Lung microvascular endothelial cell (primary cell): Measurements from ENCODE around the gene CD300LG. TPM values are rescaled to one million over a fixed set of nuclear protein-coding genes. Genes with fewer than 3 reads are reported as not detected.

Experiments
- DNase-seq, 2 donors: peaks; one replicate each; pipeline versions ENCODE4 v3.0.0 to v3.0.0-alpha.2; 2010; ENCODE audit warnings: low read depth in 2 of 2
- total RNA-seq: library from RNA; depleted of rRNA; stranded (reverse); fragments of >200 nt; gene quantifications from 2 replicates; pipeline ENCODE4 v1.2.1, GENCODE V29; 2014

The CD300LG gene
- total RNA-seq, 1 donor from 2014 or later, result not detected

GRCh38 chr17:43905985-43906852, 59.2 kb downstream of the CD300LG start:
- no peak for DNase-seq

DNA sequence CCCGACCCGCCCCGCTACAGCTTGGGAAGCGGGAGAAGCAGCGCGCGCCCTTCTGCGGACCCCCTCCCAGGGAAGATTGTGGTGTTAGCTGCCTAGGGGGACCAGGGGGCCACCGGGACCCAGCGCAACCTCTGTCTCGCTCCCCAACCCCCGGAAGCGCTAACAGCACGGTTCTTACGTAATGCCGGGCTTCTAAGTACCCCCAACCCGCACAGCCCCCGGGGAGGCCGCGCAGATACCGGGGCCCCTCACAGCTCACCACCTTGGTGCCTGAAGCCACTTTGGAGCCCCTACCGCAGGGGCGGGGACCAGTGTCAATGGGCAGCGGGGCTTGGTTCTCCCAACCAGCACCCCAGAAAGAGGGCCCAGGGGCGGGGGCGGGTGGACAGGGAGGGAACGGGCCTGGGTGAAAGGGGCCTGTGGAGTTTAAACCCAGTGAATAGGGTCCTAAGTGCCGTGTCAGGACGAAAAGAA, 60.0 kb downstream of the CD300LG start:
- DNase-seq, result no peak

- DNase-seq, result peak; percentile 8 to 19
Measured at GRCh38 chr17:43907425-43907981, 60.5 kb downstream of the CD300LG start, which contains the start of gene MPP2. Gene MPP2 (minus strand): TSS chr17:43907536. CDS start chr17:43904460, 3,076 bp downstream.

DNA sequence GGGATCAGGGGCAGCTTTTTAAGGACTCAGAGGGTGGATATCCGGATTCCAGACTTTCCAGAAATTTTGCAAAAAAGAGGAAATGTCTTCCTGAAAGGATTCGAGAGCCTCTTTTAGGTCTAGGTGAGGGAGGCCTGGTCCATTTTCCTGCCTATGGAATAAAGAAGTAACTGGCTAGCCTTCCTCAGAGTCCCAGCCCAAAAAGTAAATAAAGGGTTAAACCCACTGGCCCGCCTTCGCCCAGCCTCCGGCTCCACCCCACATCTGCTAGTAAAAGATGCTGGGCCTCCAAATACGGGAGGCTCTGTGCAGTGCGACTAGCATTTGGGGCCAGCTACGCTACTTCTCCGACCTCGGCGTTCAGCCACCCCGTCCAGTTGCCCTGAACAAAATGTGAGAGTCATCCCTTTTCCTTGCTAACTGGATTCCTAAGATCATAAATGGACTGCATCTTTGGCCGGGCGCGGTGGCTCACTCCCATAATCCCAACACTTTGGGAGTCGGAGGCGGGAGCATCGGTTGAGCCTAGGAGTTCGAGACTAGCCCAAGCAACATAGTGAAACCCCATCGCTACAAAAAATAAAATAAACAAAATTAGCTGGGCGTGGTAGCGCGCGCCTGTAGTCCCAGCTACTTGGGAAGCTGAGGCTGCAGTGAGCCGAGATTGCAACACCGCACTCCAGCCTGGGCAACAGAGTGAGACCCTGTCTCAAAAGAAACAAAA, 61.2 kb downstream of the CD300LG start:
- no peak for DNase-seq

DNA sequence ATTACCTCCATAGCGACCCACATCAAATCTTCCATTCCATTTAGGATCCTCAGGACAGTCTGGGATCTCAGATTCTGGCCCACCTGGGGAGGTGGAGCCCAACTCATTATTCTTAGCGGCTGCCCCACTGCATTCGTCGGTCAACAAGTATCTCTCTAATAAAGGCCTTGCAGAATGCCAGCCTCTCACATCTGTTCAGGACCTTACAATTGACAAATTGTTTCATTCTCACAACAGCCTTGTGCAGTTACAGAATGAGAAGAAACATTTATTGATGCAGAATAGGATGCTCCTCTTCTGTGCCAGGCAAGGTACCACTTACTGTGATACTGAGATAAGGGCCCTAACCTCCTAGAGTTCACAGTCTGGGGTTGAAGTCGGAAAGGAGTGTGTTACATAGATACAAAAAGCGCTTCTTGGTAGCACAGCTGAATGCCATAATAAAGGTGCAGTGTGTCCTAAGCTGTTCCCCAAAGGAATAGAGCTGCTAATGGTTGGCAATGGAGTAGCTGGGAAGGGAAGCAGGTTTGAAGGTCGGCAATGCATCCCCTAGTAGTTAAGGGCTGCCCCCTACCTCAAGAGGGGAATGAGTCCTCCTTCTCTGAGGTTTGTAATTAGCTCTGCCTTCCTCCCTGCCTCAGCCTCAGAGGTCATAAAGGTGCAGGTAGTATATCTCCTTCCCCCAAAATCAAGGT, 62.7 kb downstream of the CD300LG start:
- DNase-seq, result no peak

DNA sequence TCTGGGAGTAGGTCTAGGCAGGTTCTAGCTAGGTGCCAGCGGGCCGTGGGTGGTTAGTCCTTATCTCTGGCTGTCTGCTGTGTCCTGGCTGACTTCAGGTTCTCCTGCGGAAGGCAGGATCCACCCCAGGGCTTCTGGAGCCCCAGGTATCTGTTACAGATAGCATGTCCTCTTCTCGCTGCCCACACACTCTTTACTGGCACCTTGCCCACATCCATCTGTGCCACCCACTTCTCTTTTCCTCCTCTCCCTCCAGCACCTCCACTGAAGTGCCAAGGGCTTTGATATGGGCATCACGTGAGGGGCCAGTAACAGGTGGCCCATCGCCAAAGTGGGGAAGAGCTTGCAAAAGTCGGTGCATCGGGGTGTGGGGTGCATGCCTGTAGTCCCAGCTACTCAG, 64.9 kb downstream of the CD300LG start:
- no peak for DNase-seq

DNA sequence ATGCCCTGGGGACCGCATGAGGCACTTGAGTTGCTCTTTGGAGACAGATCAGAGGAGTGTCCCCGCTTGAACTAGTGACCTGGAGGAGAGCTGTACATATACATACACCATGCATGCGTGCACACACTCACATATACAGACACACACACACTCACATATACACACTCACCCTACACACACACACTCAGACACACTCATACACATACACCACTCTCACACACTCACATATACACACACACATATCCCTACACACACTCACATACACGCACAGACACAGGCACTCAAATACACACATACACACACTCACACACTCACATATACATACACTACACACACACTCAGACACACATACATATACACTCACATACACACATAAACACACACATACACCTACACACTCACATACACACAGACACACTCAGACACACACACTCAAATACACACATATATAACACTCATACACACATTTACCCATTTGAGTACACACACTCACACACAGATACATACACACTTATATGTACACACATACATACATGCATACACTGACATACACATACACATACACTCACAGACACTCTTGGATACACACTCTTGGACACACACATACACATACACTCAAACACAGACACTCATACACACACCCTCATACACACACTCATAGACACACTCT, 65.8 kb downstream of the CD300LG start:
- DNase-seq, result no peak

Other genes with a start within 250 kb of the CD300LG start
- not detected in 2 replicates for gene MEOX1, start 185.3 kb upstream of the CD300LG start, total RNA-seq
- not detected in 2 replicates for gene SOST, start 88.4 kb upstream of the CD300LG start, total RNA-seq
- gene DUSP3, start 68.2 kb upstream of the CD300LG start, total RNA-seq, result 41.6 and 76.2 TPM in 2 replicates
- gene CFAP97D1, start 66.7 kb upstream of the CD300LG start, total RNA-seq, result not detected in 2 replicates
- 0.60 and 0.87 TPM in 2 replicates for gene MPP3, start 14.0 kb upstream of the CD300LG start, total RNA-seq
- under 0.01 TPM in 2 replicates for gene MPP2, start 60.4 kb downstream of the CD300LG start, total RNA-seq
- gene PPY, start 95.3 kb downstream of the CD300LG start, total RNA-seq, result not detected in 2 replicates
- gene PYY, start 106.8 kb downstream of the CD300LG start, total RNA-seq, result not detected in 2 replicates
- gene NAGS, start 157.4 kb downstream of the CD300LG start, total RNA-seq, result 2.0 and 5.0 TPM in 2 replicates
- 65.2 and 77.2 TPM in 2 replicates for gene TMEM101, start 167.8 kb downstream of the CD300LG start, total RNA-seq
- 18.7 and 20.9 TPM in 2 replicates for gene LSM12, start 219.5 kb downstream of the CD300LG start, total RNA-seq
- 24.6 and 25.2 TPM in 2 replicates for gene G6PC3, start 223.6 kb downstream of the CD300LG start, total RNA-seq